ENCODE data around the gene CCT6A. TPM values are rescaled to one million over a fixed set of nuclear protein-coding genes. Genes with fewer than 3 reads are reported as not detected.
A peak's percentile ranks its signal among the peaks of the same experiment; 100 is the strongest.
"Not testable (repeated sequence)": the region's sequence is repeated elsewhere in the genome, so short reads cannot be mapped to it uniquely, and the experiment has no call there.

The CCT6A gene
- polyA plus RNA-seq, 1 donor from 2014 or later = 275 TPM

DNA sequence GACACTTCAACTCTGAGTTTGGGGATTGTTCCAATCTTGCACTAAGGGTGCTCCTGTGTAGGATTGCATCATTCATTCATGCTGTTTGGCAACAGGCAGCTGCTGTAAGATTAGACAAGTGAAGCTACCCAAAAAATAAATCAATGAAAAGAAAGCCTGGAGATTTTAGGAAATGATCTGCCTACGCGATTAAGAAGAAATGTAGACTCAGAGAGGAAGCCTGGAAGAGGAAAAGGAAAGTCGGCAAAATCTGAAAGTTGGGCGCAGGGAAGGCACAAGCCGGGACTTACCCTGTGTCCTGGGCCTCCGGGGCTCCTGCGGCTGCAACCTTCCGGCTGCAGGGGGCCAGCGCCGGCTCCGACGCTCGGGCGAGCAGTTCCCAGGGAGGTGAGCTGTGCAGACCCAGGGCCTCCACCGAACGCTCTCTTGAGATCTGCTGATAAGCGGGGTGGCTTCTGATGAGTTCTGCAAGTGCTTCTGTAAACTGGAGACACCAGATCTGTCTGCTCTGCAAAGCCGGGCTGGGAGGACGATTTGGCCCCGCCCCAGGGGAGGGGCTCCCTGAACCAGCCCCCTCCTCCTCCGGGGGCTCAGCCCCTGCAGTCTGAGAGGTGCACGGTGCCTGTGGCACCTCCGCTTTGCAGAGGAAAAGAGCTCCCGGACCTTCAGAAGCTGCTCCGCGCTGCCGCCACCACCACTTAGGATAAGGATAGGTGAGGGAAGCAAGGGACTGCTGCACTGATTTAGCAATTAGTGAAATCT lies 17.7 kb upstream of the CCT6A start:
- TF ChIP-seq POLR2AphosphoS5 (IDR thresholded peaks at IDR 0.05) (peak; percentile 15), MXI1 (conservative IDR thresholded peaks at IDR 0.05; ENCODE audit: poor library complexity, severe bottlenecking) (peak; percentile 48), TAF1 (IDR thresholded peaks at IDR 0.05; ENCODE audit: low read depth) (no peak), EP300 (conservative IDR thresholded peaks at IDR 0.05; ENCODE audit: poor library complexity, severe bottlenecking) (no peak), REST (IDR thresholded peaks at IDR 0.05; ENCODE audit: borderline replicate concordance) (peak; percentile 25), CTCF (IDR thresholded peaks at IDR 0.05; ENCODE audit: poor library complexity, severe bottlenecking) (peak; percentile 47), SMC3 (conservative IDR thresholded peaks at IDR 0.05; ENCODE audit: poor library complexity) (no peak), EZH2 (IDR thresholded peaks at IDR 0.05; ENCODE audit: borderline replicate concordance, insufficient read depth, low read length, poor library complexity, severe bottlenecking) (no peak), RAD21 (conservative IDR thresholded peaks at IDR 0.05) (no peak)
- Histone ChIP-seq H3K36me3 (ENCODE audit: insufficient read depth, low read length) (no peaks in the 10 kb centered on the region), H2AFZ (ENCODE audit: low read depth, low read length) (peak overlapping the region; percentile 51), H3K79me2 (replicated peaks; ENCODE audit: insufficient read depth, low read length) (no peaks in the 10 kb centered on the region), H3K9me2 (ENCODE audit: insufficient read depth, low read length) (no peaks in the 10 kb centered on the region), H4K20me1 (ENCODE audit: insufficient read depth) (no peaks in the 10 kb centered on the region), H3K4me3 (ENCODE audit: low read length) (peak overlapping the region; percentile 71), H3K27ac (ENCODE audit: low read length) (no peak overlapping the region), H3K27me3 (ENCODE audit: insufficient read depth, low read depth, low read length) (no peaks in the 10 kb centered on the region), H3K4me2 (ENCODE audit: low read length) (peak overlapping the region; percentile 69), H3F3A (ENCODE audit: insufficient read depth, low read length, poor library complexity, severe bottlenecking) (no peaks in the 10 kb centered on the region), H3K9me3 (ENCODE audit: low read length) (no peaks in the 10 kb centered on the region), H3K9ac (ENCODE audit: low read length) (peak overlapping the region; percentile 51)

DNA sequence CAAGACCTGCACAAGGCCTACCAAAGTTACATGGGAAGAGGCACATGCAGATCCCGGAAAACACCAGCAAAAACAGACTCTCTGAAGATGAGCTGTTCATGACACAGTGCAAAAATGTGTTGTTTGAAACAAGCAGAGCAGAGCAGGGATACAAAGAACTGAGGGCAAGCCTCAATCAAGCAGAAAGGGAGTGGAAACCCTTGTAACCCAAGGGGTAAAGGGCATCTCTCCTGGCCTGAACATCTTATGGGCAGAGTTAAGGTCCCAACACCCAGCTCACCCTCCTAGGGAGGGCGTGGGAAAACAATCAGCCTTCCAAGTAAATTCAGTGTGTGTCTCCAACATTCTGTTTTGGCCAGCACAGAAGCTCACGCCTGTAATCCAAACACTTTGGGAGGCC lies 10.8 kb upstream of the CCT6A start:
- Histone ChIP-seq H3K36me3 (ENCODE audit: insufficient read depth, low read length) (no peaks in the 10 kb centered on the region), H3K9me2 (ENCODE audit: insufficient read depth, low read length) (no peaks in the 10 kb centered on the region), H3K9me3 (ENCODE audit: low read length) (no peaks in the 10 kb centered on the region), H3K9ac (ENCODE audit: low read length) (no peak overlapping the region), H3K4me2 (ENCODE audit: low read length) (no peak overlapping the region), H2AFZ (ENCODE audit: low read depth, low read length) (no peak overlapping the region), H3K27ac (ENCODE audit: low read length) (no peak overlapping the region), H4K20me1 (ENCODE audit: insufficient read depth) (no peaks in the 10 kb centered on the region), H3F3A (ENCODE audit: insufficient read depth, low read length, poor library complexity, severe bottlenecking) (no peaks in the 10 kb centered on the region), H3K4me3 (ENCODE audit: low read length) (no peak overlapping the region), H3K79me2 (replicated peaks; ENCODE audit: insufficient read depth, low read length) (no peaks in the 10 kb centered on the region), H3K27me3 (ENCODE audit: insufficient read depth, low read depth, low read length) (no peaks in the 10 kb centered on the region)
- TF ChIP-seq EP300 (conservative IDR thresholded peaks at IDR 0.05; ENCODE audit: poor library complexity, severe bottlenecking) (no peak), POLR2AphosphoS5 (IDR thresholded peaks at IDR 0.05) (no peak), MXI1 (conservative IDR thresholded peaks at IDR 0.05; ENCODE audit: poor library complexity, severe bottlenecking) (no peak), REST (IDR thresholded peaks at IDR 0.05; ENCODE audit: borderline replicate concordance) (no peak), EZH2 (IDR thresholded peaks at IDR 0.05; ENCODE audit: borderline replicate concordance, insufficient read depth, low read length, poor library complexity, severe bottlenecking) (no peak), TAF1 (IDR thresholded peaks at IDR 0.05; ENCODE audit: low read depth) (no peak), CTCF (IDR thresholded peaks at IDR 0.05; ENCODE audit: poor library complexity, severe bottlenecking) (no peak), SMC3 (conservative IDR thresholded peaks at IDR 0.05; ENCODE audit: poor library complexity) (no peak), RAD21 (conservative IDR thresholded peaks at IDR 0.05) (no peak)

- not testable (repeated sequence) for H3K27me3 ChIP-seq (ENCODE audit: insufficient read depth, low read depth, low read length); H2AFZ ChIP-seq (ENCODE audit: low read depth, low read length); H3K9ac ChIP-seq (ENCODE audit: low read length); H3F3A ChIP-seq (ENCODE audit: insufficient read depth, low read length, poor library complexity, severe bottlenecking); H4K20me1 ChIP-seq (ENCODE audit: insufficient read depth); H3K36me3 ChIP-seq (ENCODE audit: insufficient read depth, low read length); H3K79me2 ChIP-seq (replicated peaks; ENCODE audit: insufficient read depth, low read length); H3K4me3 ChIP-seq (ENCODE audit: low read length); H3K9me2 ChIP-seq (ENCODE audit: insufficient read depth, low read length); H3K27ac ChIP-seq (ENCODE audit: low read length); H3K9me3 ChIP-seq (ENCODE audit: low read length); H3K4me2 ChIP-seq (ENCODE audit: low read length)
These were observed 5.8 kb upstream of the CCT6A start for GRCh38 chr7:56045758-56046157.

Measured in neural cell (in vitro differentiated cells).